ENCODE measurements around the gene FBXO42.
"Not testable (repeated sequence)": the region's sequence is repeated elsewhere in the genome, so short reads cannot be mapped to it uniquely, and the experiment has no call there.

Gene FBXO42

GRCh38 chr1:16221499-16221898 is 130.8 kb downstream of the FBXO42 start:
- Mint-ChIP-seq H3K27ac (no peak overlapping the region), H3K27me3 (peaks cover 16% of the 10 kb centered on the region), H3K4me3 (no peak overlapping the region), H3K4me1 (ENCODE audit: low read depth) (peaks cover 11% of the 10 kb centered on the region), H3K9me3 (no peaks in the 10 kb centered on the region), H3K36me3 (ENCODE audit: low read depth) (peaks cover 3% of the 10 kb centered on the region)

GRCh38 chr1:16219968-16220500 is 132.2 kb downstream of the FBXO42 start:
- no peaks in the 10 kb centered on the region for H3K9me3 Mint-ChIP-seq
- H3K27me3 Mint-ChIP-seq = peaks cover 11% of the 10 kb centered on the region
- H3K4me1 Mint-ChIP-seq (ENCODE audit: low read depth) = peaks cover 16% of the 10 kb centered on the region
- H3K4me3 Mint-ChIP-seq = no peak overlapping the region
- no peaks in the 10 kb centered on the region for H3K36me3 Mint-ChIP-seq (ENCODE audit: low read depth)
- H3K27ac Mint-ChIP-seq = no peak overlapping the region

DNA sequence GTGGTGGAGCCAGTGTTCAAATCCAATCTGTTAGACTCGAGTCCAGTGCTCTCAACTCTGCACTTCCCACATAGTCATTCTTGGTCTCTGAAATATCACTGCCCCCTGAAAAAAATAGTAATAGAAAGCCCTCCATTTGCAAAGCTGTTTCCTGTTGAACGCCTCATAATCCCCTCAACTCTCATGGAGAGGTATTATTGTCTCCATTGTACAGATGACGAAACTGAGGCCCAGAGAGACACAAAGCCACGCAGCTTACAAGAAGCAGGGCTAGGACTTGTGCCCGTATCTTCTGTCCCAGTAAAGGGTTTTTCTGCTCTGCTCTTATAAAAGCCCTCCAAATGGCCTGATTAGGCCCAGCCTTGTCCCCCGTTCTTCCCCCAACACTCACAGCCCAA is 133.6 kb downstream of the FBXO42 start:
- H3K9me3 Mint-ChIP-seq = no peaks in the 10 kb centered on the region
- H3K27me3 Mint-ChIP-seq = peaks cover 2% of the 10 kb centered on the region
- no peaks in the 10 kb centered on the region for H3K36me3 Mint-ChIP-seq (ENCODE audit: low read depth)
- H3K4me3 Mint-ChIP-seq = no peak overlapping the region
- H3K27ac Mint-ChIP-seq = no peak overlapping the region
- peaks cover 16% of the 10 kb centered on the region for H3K4me1 Mint-ChIP-seq (ENCODE audit: low read depth)

DNA sequence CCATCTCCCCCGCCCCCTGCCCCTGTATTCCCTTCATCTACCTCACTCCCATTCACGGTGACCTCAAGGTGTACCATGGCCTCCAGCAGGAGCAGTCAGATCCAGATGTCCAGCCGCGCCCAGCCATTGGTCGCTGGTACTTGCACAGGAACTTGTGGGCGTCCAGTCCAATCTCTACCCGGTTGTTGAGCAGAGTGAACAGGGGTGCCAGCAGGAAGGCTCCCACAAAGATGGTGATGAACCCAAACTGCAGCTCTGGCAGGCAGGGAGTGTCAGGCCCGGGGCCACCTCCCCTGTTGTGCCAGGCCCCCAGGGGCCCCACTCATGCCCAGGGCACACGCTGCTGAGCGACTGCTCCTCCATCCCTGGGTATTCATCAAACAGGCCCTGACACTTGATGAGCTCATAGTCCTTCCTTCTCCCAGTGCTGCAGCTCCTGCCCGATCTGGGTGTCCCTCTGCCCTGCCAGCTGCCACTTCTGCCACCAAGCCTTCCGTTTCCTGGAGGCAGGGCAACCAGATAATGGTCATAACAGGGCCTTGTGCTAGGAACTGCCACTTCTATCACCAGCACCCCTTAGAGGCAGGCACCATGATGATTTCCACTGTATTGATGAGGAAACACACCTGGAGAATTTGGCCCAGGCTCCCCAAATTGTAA is 134.1 kb downstream of the FBXO42 start:
- H3K4me1 Mint-ChIP-seq (ENCODE audit: low read depth) = peaks cover 16% of the 10 kb centered on the region
- no peaks in the 10 kb centered on the region for H3K36me3 Mint-ChIP-seq (ENCODE audit: low read depth)
- H3K27ac Mint-ChIP-seq = no peak overlapping the region
- no peaks in the 10 kb centered on the region for H3K9me3 Mint-ChIP-seq
- peaks cover 2% of the 10 kb centered on the region for H3K27me3 Mint-ChIP-seq
- no peak overlapping the region for H3K4me3 Mint-ChIP-seq

GRCh38 chr1:16217061-16217785 is 135.1 kb downstream of the FBXO42 start:
- Mint-ChIP-seq H3K27ac (no peak overlapping the region), H3K4me1 (ENCODE audit: low read depth) (peaks cover 16% of the 10 kb centered on the region), H3K9me3 (no peaks in the 10 kb centered on the region), H3K4me3 (peak overlapping the region; percentile 70), H3K27me3 (peaks cover 2% of the 10 kb centered on the region), H3K36me3 (ENCODE audit: low read depth) (no peaks in the 10 kb centered on the region)

DNA sequence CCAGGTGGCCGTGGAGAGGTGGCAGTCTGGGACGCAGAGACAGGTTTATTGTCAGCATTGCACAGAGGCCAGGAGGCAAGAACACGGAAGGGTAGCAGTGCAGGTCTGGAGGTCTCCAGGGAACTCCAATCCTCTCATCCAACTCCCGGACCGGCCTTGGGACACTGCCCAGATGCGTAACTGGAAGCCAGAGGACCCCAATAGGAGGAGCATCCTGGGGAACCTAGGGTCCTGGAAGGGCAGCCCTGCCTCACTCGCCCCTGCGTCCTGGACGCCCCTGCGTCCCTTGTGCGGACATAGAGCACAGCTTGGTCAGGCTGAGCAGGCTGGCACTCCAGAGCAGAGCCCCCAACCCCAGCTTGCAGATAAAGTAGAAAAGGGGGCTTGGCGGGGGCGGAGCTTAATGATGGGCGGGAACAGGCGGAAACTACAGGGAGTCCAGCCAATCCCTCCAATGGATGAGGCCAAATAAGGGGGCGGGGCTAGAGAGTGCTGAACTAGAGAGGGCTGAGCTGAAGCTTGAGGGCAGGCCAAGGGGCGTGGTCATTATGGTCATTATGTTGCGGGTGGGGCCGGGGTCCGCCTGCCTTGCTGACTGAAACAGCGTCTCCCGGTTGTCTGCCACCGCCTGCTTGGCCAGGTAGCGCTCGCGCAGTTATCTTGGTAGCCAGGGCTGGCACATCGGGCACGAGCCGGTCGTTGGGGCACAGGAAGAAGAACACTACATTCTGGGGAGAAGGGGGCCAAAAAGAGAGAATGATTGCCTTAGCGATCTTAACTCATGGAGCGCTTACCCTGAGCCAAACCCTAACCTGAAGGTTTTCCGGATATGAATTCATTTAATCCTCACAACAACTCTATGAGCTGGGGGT is 136.2 kb downstream of the FBXO42 start:
- Mint-ChIP-seq H3K9me3 (no peaks in the 10 kb centered on the region), H3K27ac (no peak overlapping the region), H3K4me3 (peak overlapping the region; percentile 70), H3K27me3 (peaks cover 2% of the 10 kb centered on the region), H3K36me3 (ENCODE audit: low read depth) (no peaks in the 10 kb centered on the region), H3K4me1 (ENCODE audit: low read depth) (peaks cover 16% of the 10 kb centered on the region)

DNA sequence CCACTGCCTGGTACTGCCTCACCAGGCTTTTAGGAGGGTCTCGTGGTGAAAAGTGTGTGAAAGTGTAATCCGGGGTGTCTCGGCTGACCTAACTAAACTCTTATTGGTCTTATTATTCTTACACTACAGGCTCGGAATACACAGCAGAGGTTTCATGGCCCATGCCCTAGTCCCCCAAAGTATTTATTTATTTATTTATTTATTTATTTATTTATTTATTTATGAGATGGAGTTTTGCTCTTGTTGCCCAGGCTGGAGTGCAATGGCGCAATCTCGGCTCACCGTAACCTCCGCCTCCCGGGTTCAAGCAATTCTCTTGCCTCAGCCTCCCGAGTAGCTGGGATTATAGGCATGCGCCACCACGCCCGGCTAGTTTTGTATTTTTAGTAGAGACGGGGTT is 137.0 kb downstream of the FBXO42 start:
- not testable (repeated sequence) for H3K27me3 Mint-ChIP-seq; H3K4me3 Mint-ChIP-seq; H3K27ac Mint-ChIP-seq; H3K9me3 Mint-ChIP-seq; H3K36me3 Mint-ChIP-seq (ENCODE audit: low read depth)
- H3K4me1 Mint-ChIP-seq (ENCODE audit: low read depth) = peaks cover 16% of the 10 kb centered on the region

- H3K27me3 Mint-ChIP-seq; H3K4me3 Mint-ChIP-seq; H3K36me3 Mint-ChIP-seq (ENCODE audit: low read depth); H3K9me3 Mint-ChIP-seq; H3K27ac Mint-ChIP-seq: not testable (repeated sequence)
- peaks cover 14% of the 10 kb centered on the region for H3K4me1 Mint-ChIP-seq (ENCODE audit: low read depth)
These were observed 138.7 kb downstream of the FBXO42 start for GRCh38 chr1:16213544-16213943.

GRCh38 chr1:16213013-16213412 is 139.3 kb downstream of the FBXO42 start:
- Mint-ChIP-seq H3K9me3 (no peaks in the 10 kb centered on the region), H3K4me1 (ENCODE audit: low read depth) (peaks cover 14% of the 10 kb centered on the region), H3K36me3 (ENCODE audit: low read depth) (no peaks in the 10 kb centered on the region), H3K27ac (no peak overlapping the region), H3K4me3 (no peak overlapping the region), H3K27me3 (peaks cover 2% of the 10 kb centered on the region)

DNA sequence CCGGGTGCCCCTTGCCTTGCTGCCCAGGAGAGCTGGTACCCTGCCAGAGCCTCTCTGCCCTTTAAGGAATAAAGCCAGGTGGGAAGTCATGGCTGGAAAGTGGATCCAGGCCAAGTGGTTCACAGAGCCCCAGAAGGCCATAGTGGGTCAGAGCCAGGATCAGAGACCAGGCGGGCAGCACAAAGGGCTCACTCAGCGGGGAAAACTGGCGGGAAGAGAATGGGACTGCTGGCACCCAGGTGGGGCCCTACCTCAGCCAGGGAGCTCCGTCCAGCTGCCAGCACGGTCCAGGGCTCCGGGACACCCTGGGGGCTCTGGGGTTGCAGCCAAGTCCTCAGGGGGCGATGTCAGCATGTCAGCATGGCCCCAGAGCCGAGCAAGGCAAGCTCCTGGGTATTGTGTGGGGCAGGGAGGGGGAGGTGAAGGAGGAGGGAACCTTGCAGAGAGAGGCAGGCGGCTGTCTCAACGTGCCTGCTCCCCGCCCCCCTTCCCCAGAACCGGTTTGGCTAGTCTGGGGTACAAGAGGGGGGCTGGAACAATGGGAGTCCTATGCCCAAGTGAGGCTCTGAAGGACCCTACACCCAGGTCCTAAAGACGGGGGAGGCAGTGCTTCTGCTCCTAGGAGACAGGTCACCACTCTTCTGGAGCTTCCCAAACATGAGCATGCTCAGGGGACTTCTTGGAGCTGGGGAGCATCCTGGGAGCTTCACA is 139.9 kb downstream of the FBXO42 start, which contains the start of gene ARHGEF19:
ARHGEF19 (minus strand) TSS at position 402 of the 711 bp plus-strand sequence. CDS start 3,598 bp downstream, outside the sequence.
- peaks cover 15% of the 10 kb centered on the region for H3K4me1 Mint-ChIP-seq (ENCODE audit: low read depth)
- H3K36me3 Mint-ChIP-seq (ENCODE audit: low read depth) = no peaks in the 10 kb centered on the region
- no peaks in the 10 kb centered on the region for H3K9me3 Mint-ChIP-seq
- no peak within 1 kb of the TSS for H3K4me3 Mint-ChIP-seq
- H3K27me3 Mint-ChIP-seq = peaks cover 2% of the 10 kb centered on the region
- H3K27ac Mint-ChIP-seq = no peak within 1 kb of the TSS

DNA sequence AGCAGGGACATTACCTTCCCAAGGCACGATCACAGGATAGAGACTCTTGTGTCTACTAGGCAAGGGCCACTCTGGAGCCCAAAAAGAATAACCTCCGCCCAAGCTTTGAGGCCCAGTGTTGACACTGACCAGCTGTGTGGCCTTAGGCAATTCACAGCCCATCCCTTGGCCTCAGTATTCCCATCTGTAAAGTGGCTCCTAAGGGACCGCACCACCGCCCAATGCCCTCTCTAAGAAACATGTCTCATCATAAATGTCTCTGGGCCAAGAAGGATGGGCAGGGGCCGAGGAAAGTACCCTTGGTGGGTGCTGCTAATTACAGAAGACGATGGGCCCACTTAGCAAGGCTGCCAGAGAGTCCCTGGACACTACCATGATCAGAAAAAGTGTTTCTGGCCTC is 140.5 kb downstream of the FBXO42 start:
- Mint-ChIP-seq H3K4me1 (ENCODE audit: low read depth) (peaks cover 13% of the 10 kb centered on the region), H3K9me3 (no peaks in the 10 kb centered on the region), H3K27ac (no peak overlapping the region), H3K27me3 (peaks cover 2% of the 10 kb centered on the region), H3K36me3 (ENCODE audit: low read depth) (no peaks in the 10 kb centered on the region), H3K4me3 (no peak overlapping the region)

GRCh38 chr1:16210581-16210980 is 141.7 kb downstream of the FBXO42 start:
- H3K4me3 Mint-ChIP-seq = no peak overlapping the region
- H3K9me3 Mint-ChIP-seq = no peaks in the 10 kb centered on the region
- H3K36me3 Mint-ChIP-seq (ENCODE audit: low read depth) = no peaks in the 10 kb centered on the region

GRCh38 chr1:16209847-16210407 is 142.4 kb downstream of the FBXO42 start:
- Mint-ChIP-seq H3K27me3 (no peaks in the 10 kb centered on the region), H3K4me1 (ENCODE audit: low read depth) (peaks cover 5% of the 10 kb centered on the region), H3K27ac (no peak overlapping the region), H3K36me3 (ENCODE audit: low read depth) (no peaks in the 10 kb centered on the region), H3K4me3 (no peak overlapping the region), H3K9me3 (no peaks in the 10 kb centered on the region)

More at GRCh38 chr1:16210581-16210980, 141.7 kb downstream of the FBXO42 start:
- H3K27me3 Mint-ChIP-seq = no peaks in the 10 kb centered on the region
- peaks cover 5% of the 10 kb centered on the region for H3K4me1 Mint-ChIP-seq (ENCODE audit: low read depth)
- H3K27ac Mint-ChIP-seq = peak overlapping the region; percentile 14
